ENCODE measurements around the gene WWOX.

Gene WWOX

GRCh38 chr16:78479723-78480122 lies 380.3 kb downstream of the WWOX start:
- no peak for DNase-seq

GRCh38 chr16:78480588-78480987 lies 381.1 kb downstream of the WWOX start:
- no peak for DNase-seq

GRCh38 chr16:78483124-78483992 lies 383.9 kb downstream of the WWOX start:
- no peak for DNase-seq

- DNase-seq: no peak
Observed at GRCh38 chr16:78484509-78485058, 385.1 kb downstream of the WWOX start.

- no peak for DNase-seq
Observed at GRCh38 chr16:78485188-78485916, 385.9 kb downstream of the WWOX start.

GRCh38 chr16:78485917-78486257 lies 386.4 kb downstream of the WWOX start:
- DNase-seq: no peak

- no peak for DNase-seq
Observed at GRCh38 chr16:78487471-78487870, 388.0 kb downstream of the WWOX start.

- no peak for DNase-seq
Observed at GRCh38 chr16:78489072-78489471, 389.6 kb downstream of the WWOX start.

- no peak for DNase-seq
Observed at GRCh38 chr16:78489631-78490030, 390.2 kb downstream of the WWOX start.

GRCh38 chr16:78490431-78490830 lies 391.0 kb downstream of the WWOX start:
- DNase-seq: no peak

- DNase-seq: no peak
Observed at GRCh38 chr16:78490847-78491246, 391.4 kb downstream of the WWOX start.

- DNase-seq: no peak
Observed at GRCh38 chr16:78493573-78493972, 394.1 kb downstream of the WWOX start.

GRCh38 chr16:78494105-78494504 lies 394.7 kb downstream of the WWOX start:
- DNase-seq: no peak

- DNase-seq: no peak
Observed at GRCh38 chr16:78494674-78495073, 395.2 kb downstream of the WWOX start.

- DNase-seq: no peak
Observed at GRCh38 chr16:78496189-78496588, 396.7 kb downstream of the WWOX start.

GRCh38 chr16:78499399-78499798 lies 399.9 kb downstream of the WWOX start:
- no peak for DNase-seq

- DNase-seq: no peak
Observed at GRCh38 chr16:78500659-78501270, 401.3 kb downstream of the WWOX start.

GRCh38 chr16:78501744-78502143 lies 402.3 kb downstream of the WWOX start:
- DNase-seq: no peak

- DNase-seq: no peak
Observed at GRCh38 chr16:78502812-78503350, 403.4 kb downstream of the WWOX start.

- DNase-seq: peak; percentile 48
Observed at GRCh38 chr16:78503602-78504001, 404.1 kb downstream of the WWOX start.

- DNase-seq: no peak
Observed at GRCh38 chr16:78504401-78504851, 405.0 kb downstream of the WWOX start.

GRCh38 chr16:78505036-78505435 lies 405.6 kb downstream of the WWOX start:
- DNase-seq: no peak

Data from effector CD4-positive, alpha-beta T cell (primary cell).